C4-2B (cell line): ENCODE measurements around the gene AXL.

ENCODE experiments used
- H3K27ac ChIP-seq: fragments of 450-650 bp; 2 replicates; pipeline ENCODE4 v1.5.1; 2017
- CTCF ChIP-seq: fragments of 450-650 bp; conservative IDR thresholded peaks from 2 replicates; pipeline ENCODE4 v1.5.1; 2017; ENCODE audit warnings: mild to moderate bottlenecking
- ZFX ChIP-seq: fragments of 450-650 bp; IDR thresholded peaks from 2 replicates; pipeline ENCODE4 v1.6.1; 2017

AXL gene

GRCh38 chr19:41217741-41218140, 1.3 kb upstream of the AXL start:
- TF ChIP-seq ZFX (no peak), CTCF (no peak)
- H3K27ac ChIP-seq, result no peak overlapping the region

GRCh38 chr19:41218249-41218614, 791 bp upstream of the AXL start:
- TF ChIP-seq ZFX, result no peak
- TF ChIP-seq CTCF, result no peak
- no peak overlapping the region for H3K27ac ChIP-seq

- H3K27ac ChIP-seq, result no peak overlapping the region
- TF ChIP-seq CTCF (no peak), ZFX (no peak)
Observed at GRCh38 chr19:41219924-41220567, 1.0 kb downstream of the AXL start.

- H3K27ac ChIP-seq, result no peak overlapping the region
- no peak for TF ChIP-seq CTCF
- no peak for TF ChIP-seq ZFX
Observed at GRCh38 chr19:41220811-41221210, 1.8 kb downstream of the AXL start.

GRCh38 chr19:41221514-41222205, 2.6 kb downstream of the AXL start:
- H3K27ac ChIP-seq, result no peak overlapping the region
- TF ChIP-seq CTCF, result no peak
- TF ChIP-seq ZFX, result no peak

GRCh38 chr19:41222240-41222639, 3.2 kb downstream of the AXL start:
- TF ChIP-seq CTCF, result no peak
- no peak for TF ChIP-seq ZFX
- no peak overlapping the region for H3K27ac ChIP-seq

- TF ChIP-seq CTCF (no peak), ZFX (no peak)
- H3K27ac ChIP-seq, result no peak overlapping the region
Observed at GRCh38 chr19:41223431-41224234, 4.6 kb downstream of the AXL start.
